GM12891 (cell line): ENCODE measurements around the gene KCTD18.

Experiments
- PAX5 ChIP-seq: IDR thresholded peaks from 2 replicates; pipeline ENCODE4 v1.6.1; 2011; ENCODE audit warnings: low read length, moderate library complexity, mild to moderate bottlenecking; ENCODE audit not compliant: insufficient read depth, severe bottlenecking
- POLR2A ChIP-seq: IDR thresholded peaks from 2 replicates; pipeline ENCODE4 v1.6.1; 2011; ENCODE audit warnings: low read depth, low read length, control low read depth
- POLR2AphosphoS5 ChIP-seq: IDR thresholded peaks from 2 replicates; pipeline ENCODE4 v1.6.1; 2011; ENCODE audit warnings: low read depth, low read length, control low read depth
- POU2F2 ChIP-seq: IDR thresholded peaks from 2 replicates; pipeline ENCODE4 v1.6.1; 2011; ENCODE audit warnings: low read depth, mild to moderate bottlenecking, control low read depth, low read length, moderate library complexity
- SPI1 ChIP-seq: IDR thresholded peaks from 2 replicates; pipeline ENCODE4 v1.6.1; 2011; ENCODE audit warnings: low read depth, low read length, control low read depth
- TAF1 ChIP-seq: IDR thresholded peaks from 2 replicates; pipeline ENCODE4 v1.6.1; 2011; ENCODE audit warnings: low read depth, low read length, control low read depth

- no peak for TF ChIP-seq POLR2A
- no peak for TF ChIP-seq POLR2AphosphoS5
- TF ChIP-seq POU2F2, result no peak
- no peak for TF ChIP-seq SPI1
- TF ChIP-seq TAF1, result no peak
- TF ChIP-seq PAX5, result no peak
Observed at GRCh38 chr2:200446612-200447011, 63.3 kb downstream of the KCTD18 start.
